GM21423 (cell line): Measurements from ENCODE around the gene MIA.
A peak's percentile ranks its signal among the peaks of the same experiment; 100 is the strongest.
"Not testable (repeated sequence)": the region's sequence is repeated elsewhere in the genome, so short reads cannot be mapped to it uniquely, and the experiment has no call there.

Experiments used
- ATAC-seq: cut with Tn5 transposase; IDR thresholded peaks from one replicate; pipeline ENCODE4 v1.9.1; 2021; ENCODE audit warnings: mild to moderate bottlenecking, moderate library complexity; ENCODE audit not compliant: unreplicated experiment

MIA gene

DNA sequence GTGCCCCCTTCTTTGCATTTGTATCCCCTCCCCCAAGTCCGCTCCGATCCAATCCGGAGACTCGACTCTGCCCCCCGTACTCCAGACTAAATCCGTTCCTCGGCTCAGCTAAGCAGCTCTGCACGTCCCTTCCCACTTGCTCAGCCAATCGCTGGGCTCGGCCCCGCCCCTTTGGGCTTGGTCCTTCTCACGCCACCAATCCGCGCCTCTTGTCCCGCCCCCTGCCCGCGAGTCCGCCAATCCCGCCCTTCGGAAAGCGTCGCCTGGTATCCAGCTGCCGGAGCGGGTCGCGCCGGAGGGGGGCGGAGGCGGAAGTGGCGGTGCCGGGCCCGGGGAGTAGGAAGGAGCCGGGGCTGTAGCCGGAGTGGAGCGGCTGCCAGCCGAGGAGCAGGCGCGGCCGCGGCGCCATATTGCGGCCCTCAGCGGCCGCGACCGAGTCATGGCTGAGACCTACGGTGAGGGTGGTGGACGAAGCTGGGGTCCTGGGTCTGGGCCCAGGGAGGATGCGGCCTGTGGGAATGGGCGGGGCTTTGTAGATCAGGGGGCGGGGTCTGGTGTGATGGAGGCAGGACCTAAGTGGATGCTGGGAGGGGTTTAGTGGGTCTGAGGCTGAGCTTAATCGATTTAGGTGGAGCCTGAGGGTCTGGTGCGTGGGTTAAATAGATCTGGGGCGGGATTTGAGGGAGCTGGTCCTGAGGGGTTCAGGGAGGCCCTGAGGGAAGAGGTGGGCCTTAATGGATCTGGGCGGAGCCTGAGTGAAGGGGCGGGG is 2.8 kb downstream of the MIA start, which contains the start of gene RAB4B:
RAB4B (plus strand) TSS at position 311 of the 769 bp plus-strand sequence; CDS start at position 440, 129 bp downstream.
- peak; percentile 66 for ATAC-seq

- no peak for ATAC-seq
Observed at GRCh38 chr19:40778706-40779284, 3.5 kb downstream of the MIA start.

- ATAC-seq = no peak
Observed at GRCh38 chr19:40780582-40780981, 5.3 kb downstream of the MIA start.

GRCh38 chr19:40781140-40781539 is 5.8 kb downstream of the MIA start:
- ATAC-seq = no peak

GRCh38 chr19:40783711-40784110 is 8.4 kb downstream of the MIA start:
- no peak for ATAC-seq

GRCh38 chr19:40784146-40784545 is 8.8 kb downstream of the MIA start:
- not testable (repeated sequence) for ATAC-seq

- ATAC-seq = no peak
Observed at GRCh38 chr19:40785526-40785925, 10.2 kb downstream of the MIA start.

GRCh38 chr19:40786060-40787037 is 11.0 kb downstream of the MIA start:
- ATAC-seq = no peak

- ATAC-seq = no peak
Observed at GRCh38 chr19:40791349-40791748, 16.0 kb downstream of the MIA start.

- no peak for ATAC-seq
Observed at GRCh38 chr19:40791996-40792395, 16.7 kb downstream of the MIA start.

- no peak for ATAC-seq
Observed at GRCh38 chr19:40797166-40797962, 22.0 kb downstream of the MIA start.

DNA sequence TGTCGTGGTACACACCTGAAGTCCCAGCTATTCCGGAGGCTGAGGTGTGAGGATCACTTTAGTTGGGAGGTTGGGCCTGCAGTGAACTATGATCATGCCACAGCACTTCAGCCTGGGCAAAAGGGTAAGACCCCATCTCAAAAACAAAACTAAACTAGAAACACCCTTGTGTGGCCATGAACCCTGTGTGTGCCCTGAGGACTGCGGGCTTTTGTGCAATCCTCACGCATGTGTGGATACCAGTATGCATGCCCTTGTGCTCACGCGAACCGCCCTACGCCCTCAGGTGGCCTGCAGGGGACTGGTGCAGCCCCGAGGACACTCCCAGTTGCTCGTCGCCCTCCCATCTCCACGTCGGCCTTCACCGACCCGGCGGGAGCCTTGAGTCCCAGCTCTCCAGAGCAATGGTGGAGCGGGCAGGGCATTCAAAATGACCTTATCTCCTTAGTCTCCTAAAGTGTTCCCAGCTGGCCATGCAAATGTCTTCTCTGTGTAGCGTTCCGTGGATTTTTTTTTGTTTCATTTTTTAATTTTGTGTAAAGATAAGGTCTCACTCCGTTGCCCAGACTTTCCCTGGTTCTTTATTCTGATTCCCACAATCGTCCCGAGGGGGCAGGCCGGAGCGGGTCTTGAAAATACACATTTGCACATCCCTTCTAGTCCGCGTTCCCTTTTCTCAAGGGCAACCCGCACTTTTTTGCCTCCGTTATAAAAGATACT is 22.8 kb downstream of the MIA start:
- ATAC-seq = no peak

GRCh38 chr19:40798683-40799557 is 23.6 kb downstream of the MIA start, which contains the start of gene EGLN2:
TSS of gene EGLN2 (plus strand) at chr19:40799191. CDS start at chr19:40800573, 1,382 bp downstream.
- peak; percentile 72 for ATAC-seq

DNA sequence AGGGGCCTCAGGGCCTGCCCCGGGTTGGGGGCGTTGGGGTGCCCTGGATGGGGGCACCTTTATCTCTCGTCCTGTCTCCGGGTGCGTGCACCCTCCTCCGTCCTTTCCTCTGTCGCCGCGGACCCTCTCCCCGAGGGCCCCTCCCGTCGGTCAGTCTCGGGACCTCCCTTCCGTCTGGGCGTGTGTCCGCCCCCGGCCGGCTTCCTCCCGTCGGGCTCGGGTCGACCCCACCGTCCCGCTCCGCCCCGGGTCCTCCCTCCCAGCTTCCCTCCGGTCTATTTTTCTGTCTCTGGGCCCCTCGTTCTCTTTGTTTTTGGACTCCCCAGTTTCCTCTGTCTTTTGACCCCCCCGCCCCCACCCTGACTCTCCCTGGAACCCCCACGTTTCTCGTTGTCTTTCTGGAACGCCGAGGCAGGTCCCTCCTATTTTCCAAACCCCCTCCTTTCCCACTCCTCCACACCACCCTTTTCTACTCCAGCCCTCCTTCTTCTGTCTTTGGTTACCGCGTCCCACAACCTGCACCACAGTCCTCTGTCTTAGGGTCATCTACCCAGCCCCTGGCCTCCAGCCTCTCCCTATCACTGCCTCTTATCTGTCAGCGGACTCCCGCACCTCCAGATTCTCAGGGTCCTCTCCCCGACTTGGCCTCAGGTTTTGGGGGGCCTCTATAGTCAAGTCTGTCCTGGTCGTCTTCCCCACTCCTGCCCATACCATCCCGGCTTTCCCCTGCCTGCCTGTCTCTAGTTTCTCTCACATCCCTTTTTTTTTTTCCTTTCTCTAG is 24.4 kb downstream of the MIA start:
- ATAC-seq = no peak

DNA sequence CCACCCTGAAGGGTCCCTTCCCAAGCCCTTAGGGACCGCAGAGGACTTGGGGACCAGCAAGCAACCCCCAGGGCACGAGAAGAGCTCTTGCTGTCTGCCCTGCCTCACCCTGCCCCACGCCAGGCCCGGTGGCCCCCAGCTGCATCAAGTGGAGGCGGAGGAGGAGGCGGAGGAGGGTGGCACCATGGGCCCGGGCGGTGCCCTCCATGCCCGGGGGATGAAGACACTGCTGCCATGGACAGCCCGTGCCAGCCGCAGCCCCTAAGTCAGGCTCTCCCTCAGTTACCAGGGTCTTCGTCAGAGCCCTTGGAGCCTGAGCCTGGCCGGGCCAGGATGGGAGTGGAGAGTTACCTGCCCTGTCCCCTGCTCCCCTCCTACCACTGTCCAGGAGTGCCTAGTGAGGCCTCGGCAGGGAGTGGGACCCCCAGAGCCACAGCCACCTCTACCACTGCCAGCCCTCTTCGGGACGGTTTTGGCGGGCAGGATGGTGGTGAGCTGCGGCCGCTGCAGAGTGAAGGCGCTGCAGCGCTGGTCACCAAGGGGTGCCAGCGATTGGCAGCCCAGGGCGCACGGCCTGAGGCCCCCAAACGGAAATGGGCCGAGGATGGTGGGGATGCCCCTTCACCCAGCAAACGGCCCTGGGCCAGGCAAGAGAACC is 25.1 kb downstream of the MIA start:
- no peak for ATAC-seq

GRCh38 chr19:40800997-40801377 is 25.7 kb downstream of the MIA start:
- ATAC-seq = no peak
